ENCODE measurements around the gene CES3. TPM values are rescaled to one million over a fixed set of nuclear protein-coding genes. Genes with fewer than 3 reads are reported as not detected.

CES3 gene, protein sequence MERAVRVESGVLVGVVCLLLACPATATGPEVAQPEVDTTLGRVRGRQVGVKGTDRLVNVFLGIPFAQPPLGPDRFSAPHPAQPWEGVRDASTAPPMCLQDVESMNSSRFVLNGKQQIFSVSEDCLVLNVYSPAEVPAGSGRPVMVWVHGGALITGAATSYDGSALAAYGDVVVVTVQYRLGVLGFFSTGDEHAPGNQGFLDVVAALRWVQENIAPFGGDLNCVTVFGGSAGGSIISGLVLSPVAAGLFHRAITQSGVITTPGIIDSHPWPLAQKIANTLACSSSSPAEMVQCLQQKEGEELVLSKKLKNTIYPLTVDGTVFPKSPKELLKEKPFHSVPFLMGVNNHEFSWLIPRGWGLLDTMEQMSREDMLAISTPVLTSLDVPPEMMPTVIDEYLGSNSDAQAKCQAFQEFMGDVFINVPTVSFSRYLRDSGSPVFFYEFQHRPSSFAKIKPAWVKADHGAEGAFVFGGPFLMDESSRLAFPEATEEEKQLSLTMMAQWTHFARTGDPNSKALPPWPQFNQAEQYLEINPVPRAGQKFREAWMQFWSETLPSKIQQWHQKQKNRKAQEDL
- total RNA-seq (2014; rRNA removed; shearing (Covaris generic)) = 0.10 TPM in 1 of 2 replicates, not detected in the other

DNA sequence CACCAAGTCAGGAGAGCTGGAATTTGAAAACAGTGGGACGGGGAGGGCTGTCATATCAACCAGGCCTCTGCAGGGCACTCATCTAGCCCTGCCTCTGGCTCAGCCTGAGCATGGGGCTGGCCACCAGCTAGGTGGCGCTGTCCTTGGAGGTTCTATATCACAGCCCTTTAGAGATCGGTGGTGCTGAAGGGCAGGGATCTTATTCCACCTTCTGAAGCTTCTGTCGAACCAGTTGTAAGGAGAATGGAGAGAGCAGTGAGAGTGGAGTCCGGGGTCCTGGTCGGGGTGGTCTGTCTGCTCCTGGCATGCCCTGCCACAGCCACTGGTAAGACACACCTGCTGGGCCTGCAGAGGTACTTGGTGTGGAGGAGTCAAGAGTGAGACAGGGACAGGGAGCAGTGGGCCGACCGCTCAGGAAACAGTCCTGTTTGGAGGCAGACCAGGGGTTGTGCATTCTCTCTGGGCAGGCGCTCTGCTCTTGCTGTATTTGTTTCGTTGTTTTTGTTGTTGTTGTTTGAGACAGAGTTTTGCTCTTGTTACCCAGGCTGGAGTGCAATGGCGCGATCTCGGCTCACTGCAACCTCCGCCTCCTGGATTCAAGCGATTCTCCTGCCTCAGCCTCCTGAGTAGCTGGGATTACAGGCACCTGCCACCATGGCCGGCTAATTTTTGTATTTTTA lies at the start of gene CES3:
Gene CES3, plus strand, starts transcription at position 202 of the 680 bp plus-strand sequence. Its CDS starts 42 bp downstream, at position 244.
- DNase-seq (ENCODE audit: low read depth) = peak; percentile 63

DNA sequence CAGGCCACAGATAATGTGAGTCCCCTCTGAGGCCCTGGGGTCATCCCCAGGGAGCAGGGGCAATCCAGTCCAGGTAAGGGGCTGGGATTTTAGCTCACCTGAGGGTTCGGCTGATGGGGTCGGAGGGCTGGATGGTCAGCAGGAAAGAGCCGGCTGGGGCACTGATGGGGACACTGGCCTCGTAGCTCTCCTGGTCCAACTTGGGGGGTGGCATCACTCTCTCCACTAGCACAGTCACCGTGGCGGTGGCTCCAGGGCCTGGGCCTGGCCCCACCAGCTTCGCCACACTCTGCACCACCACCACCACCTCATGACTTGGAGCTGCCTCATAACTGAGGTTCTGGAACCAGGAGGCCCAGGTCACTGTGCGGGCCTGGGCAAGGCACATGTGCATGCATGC lies 49.3 kb upstream of the CES3 start:
- DNase-seq (ENCODE audit: low read depth) = no peak

DNA sequence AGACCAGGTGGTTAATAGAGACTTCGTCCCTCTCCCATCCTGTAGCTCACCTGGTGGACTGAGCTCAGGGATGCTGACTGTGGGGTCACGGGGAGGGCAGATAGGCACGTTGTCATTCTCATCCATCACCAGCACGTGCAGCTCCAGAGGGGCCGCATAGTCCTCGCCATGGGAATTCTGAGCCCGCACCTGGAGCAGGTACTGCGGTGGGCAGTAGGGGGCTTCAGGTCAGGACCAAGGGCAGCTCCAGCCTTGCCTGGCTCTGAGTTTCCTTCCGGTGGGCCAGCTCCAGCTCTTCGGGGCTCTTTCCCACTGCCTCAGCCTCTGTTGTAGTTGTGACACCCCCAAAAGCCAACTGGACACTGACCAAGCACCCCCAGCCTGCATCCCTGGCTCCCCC lies 48.0 kb upstream of the CES3 start:
- DNase-seq (ENCODE audit: low read depth) = no peak

DNA sequence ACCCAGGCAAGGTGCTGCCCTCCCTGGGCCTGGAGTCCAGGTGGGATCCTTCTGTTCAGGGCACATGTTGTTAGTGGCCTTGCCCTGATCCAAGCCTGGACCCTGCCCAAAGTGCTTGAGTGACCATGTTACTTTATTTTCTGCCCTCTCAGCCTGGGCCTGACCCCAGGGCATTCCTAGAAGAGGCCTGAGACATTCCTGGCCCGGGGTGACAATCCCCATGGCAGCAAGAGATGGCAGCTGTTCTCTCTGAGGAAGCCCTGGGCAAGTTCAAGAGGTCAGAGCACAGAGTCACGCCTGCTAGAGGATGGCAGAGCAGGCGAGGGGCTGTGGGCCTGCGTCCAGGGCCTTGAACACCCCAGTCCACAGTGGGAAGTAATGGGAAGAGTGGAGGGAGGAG lies 47.4 kb upstream of the CES3 start:
- DNase-seq (ENCODE audit: low read depth) = no peak

DNA sequence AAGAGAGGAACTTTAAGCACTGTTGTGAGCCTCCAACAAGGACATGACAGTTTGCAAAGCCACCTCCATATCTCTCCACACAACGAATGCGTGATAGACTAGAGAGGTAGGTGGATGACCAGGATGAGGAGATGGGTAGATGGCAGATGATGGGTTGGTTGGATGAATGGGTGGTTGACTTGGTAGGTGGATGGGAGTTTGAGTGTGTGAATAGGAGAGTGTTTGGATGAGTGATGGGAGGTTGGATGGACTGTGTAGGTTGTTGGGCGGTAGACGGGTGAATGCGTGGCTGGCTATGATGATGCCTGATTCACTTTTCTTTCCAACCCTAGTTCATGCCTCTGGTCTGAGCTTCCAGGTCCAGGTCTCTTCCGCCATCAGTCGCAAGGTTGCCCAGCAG lies 46.5 kb upstream of the CES3 start:
- no peak for DNase-seq (ENCODE audit: low read depth)

DNA sequence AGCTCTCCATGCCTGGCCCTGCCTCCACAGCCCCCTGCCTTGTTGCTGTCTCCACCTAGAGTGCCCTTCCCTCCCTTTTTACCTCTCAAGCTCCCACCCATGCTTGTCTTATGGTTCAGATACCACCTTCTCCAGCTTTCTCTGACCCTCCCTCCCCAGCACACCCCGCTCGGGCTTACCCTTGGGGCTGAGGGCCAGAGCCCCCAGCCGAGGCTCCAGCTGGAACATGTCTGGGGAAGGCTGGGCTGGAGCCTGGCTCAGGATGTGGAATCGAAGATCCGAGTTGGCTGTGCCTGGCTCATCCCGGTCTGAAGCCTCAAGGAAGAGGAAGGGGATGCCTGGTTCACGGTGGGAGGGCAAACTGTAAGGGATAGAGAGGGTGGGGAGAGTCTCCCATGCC lies 46.0 kb upstream of the CES3 start:
- no peak for DNase-seq (ENCODE audit: low read depth)

DNA sequence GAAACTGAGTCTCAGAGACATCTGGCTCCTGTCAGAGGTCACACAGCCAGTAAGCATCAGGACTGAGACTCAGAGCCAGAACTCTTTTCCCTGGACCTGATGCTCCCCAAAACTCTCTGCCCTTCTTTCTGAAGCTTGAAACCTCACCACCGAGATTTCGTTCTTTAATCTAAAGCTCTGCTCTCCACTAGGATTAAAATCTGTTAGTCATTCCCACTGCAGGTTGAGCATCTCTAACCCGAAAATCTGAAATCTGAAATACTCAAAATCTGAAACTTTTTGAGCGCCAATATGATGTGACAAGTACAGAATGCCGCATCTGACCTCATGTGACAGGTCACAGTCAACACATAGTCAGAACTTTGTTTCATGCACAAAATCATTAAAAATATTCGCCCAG lies 44.5 kb upstream of the CES3 start:
- DNase-seq (ENCODE audit: low read depth) = no peak

DNA sequence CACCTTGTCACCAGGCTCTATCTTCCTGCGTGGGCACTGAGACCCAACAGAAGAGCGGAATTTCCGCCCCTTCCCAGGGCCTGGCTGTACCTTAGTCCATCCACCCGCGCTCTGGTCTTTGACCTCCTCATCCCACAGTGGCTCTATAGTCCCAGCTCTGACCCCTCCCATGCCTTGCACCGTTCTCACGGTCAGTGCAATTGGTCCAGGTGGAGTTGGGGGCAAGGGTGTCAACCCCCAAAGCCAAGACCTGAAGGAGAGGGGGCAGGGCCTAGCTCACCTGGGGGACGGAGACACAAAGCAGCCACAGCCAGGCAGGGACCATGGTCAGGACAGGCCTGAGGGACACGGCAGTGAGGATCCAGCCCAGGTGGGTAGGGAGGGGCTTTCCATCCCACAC lies 43.3 kb upstream of the CES3 start:
- DNase-seq (ENCODE audit: low read depth) = no peak

DNA sequence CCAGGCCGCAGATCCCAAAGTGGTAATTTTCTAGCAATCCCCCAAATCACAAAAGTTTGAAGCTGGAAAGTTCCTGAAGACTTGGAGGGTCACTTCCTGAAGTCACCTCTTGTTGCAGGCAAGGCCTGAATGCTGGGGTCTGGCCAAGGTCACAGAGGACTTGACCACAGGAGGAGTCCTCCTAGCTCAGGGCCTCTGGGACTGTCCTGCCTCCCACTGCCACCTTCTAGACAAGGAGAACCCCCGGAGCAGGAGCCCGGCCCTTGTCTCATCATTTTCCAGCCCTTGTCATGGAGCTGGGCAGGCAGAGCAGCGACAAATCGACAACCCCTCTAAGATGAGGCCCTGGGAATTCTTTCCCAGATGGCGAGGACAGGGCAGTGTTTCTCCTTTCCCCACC lies 42.7 kb upstream of the CES3 start:
- no peak for DNase-seq (ENCODE audit: low read depth)

DNA sequence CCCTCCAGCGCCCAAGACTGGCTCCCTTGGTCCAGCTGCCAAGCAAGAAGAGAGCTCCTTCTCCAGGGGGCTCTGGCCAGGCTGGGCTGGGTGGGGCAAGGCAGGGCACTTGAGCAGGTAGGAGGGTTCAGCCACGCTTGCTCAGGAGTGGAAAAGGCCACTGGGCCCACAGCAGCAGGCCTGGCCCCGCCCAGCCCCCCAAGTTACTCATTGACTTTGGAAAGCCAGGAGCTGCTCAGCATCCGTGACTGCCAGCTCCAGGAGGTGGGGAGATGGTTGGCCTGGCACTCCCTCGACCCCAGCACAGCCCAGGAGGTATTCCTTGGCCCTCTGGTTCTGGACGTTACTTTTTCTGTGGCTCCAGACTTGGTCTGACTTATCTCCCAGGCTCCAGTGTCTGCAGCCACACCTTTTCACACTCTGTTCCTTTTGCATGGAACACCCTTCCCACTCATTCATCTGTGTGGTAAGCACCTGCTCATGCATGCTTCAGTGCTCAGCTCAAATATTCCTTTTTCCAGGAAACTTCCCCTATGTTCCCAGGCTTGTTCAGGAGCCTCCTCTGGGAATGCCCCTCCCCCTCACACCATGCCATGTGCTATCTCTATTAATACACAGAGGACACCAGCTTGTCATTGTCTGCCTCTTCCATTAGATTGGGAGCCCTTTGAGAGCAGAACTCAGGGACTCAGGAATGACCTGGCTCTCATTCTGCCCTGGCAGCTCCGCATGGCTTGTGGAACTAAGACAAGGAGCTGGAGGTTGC lies 42.1 kb upstream of the CES3 start, which contains the start of gene CDH16:
Gene CDH16, minus strand, starts transcription at position 83 of the 766 bp plus-strand sequence. CDS start 820 bp downstream, outside the sequence.
- DNase-seq (ENCODE audit: low read depth) = no peak

DNA sequence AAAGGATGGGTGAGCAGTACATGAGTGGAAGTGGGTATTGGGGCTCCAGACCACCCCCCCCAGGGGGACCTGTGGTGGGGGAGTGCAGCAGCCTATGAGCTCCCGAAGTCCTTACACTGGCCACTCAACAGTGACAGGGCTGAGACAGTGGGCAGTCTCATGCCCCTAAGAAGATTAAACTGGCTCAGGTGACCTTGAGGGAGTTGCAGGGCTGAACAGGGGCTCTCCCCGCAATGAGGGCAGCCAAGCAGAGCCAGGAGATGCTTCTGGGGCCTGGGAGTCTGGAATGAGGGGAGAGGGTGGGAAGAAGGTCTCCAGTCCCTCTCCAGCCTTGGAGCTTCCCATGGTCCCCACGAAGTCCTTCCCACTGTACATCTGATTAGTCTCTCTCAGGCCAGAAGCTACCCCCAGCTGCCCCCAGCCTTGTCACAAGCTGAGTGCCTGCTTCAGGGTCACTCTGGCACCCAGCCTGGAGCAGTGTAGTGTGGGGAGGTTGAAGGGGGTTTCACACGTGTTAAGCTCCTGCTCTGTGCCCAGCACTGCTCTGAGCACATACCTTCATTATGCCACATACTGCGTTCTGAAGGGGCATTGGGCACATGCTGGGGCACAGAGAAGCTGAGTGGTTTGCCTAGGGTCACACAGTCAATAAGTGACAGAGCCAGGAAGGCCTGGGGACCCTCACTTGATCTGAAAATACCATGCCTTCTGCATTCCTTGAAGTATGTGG lies 41.3 kb upstream of the CES3 start:
- no peak for DNase-seq (ENCODE audit: low read depth)

DNA sequence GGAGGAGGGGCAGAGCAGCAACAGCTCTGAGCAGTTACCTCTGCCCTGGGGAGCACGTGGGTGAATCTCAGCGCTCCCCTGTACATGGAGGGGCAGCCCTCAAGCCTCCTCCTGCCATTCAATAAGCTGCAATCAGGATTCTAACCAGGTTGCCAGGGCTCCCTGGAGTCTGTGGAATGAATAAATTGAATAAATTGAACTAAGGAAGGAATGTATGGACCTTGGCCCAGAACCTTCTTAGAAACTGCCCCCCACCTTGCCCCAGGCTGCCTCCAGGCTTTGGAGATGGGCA lies 40.8 kb upstream of the CES3 start:
- no peak for DNase-seq (ENCODE audit: low read depth)

DNA sequence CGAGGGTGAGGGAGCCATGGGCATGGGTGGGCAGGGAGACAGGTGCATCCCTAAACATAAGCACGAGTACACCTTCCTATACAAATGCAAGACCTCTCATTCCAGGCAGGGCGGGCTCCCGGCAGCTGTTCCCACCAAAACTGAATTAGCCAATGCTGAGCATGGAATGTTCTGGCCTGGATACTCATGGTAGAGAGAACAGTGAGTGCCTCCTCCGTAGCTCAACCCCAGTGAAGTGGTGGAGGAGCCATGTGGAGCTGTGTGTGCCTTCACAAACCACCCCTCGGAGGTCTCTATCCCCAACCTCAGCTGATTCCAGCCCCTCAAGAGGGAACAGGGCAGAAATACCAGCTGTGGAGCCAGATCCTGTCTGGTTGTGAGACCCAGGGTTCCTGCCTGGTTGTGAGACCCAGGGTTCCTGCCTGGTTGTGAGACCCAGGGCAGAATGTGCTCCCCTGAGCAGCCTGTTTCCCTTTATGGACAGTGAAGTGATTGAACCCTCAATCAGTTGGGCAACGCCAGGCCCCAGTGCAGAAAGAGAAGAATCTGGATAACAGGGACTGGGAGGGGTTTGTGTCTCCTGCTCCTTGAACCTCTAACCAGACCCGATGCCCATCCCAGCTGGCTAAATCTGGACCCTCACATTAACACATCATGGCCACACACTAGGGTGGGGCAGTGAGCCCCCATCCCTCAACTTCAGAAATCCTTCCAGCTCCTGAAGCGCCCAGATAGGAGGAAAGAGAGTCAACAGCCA lies 40.0 kb upstream of the CES3 start:
- DNase-seq (ENCODE audit: low read depth) = no peak

DNA sequence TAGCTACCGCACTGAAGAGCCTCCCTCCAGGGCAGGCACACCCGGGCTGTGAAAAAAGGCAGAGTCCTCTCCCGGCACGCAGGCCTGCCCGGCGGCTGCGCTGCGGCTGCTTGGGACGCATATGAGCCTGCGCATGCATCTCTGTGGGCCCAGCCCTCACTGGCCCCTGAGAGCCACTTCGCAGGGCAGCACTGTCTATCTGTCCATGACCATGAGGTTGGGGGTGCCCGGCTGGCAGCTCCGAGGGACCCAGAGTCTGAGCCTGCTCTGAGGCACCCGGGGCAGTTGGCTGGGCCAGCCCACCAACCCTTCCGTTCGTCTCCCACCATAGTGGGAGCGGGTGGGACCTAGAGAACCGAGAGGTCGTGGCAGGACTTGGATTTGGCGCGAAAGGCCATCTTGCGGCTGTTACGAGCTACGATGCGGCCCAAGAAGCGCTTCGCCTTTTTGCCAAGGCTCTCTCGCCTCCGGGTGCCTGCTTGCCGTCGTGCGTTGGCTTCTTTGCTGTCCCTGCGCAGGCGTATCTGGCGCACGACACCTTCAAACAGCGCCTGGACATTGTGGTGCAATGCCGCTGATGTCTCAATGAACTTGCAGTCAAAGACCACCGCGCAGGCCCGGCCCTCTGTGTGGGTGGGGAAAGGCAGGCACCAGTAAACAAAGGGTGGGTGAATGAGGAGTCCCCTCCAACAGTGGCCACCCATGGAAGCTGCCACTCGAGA lies 39.2 kb upstream of the CES3 start:
- no peak for DNase-seq (ENCODE audit: low read depth)

DNA sequence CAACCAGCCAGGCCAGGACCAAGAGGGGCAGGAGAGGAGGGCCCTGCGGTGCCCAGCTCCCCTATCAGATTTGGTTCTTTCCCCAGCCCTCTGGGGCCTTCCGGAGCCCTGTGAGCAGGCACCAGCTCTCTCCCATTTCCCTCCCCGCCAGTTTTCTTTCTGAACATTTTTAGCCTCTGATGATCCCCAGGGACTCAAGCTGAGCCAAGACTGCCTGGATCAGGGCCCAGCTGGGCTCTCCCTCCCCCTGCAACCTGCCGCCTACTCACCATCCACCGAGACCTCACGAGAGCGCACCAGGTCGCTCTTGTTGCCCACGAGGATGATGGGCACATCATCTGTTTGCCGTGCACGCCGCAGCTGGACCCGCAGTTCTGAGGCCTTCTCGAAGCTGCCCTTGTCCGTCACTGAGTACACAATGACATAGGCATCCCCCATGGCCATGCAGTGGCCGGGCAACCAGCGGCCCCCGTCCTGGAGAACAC lies 37.8 kb upstream of the CES3 start:
- peak; percentile 73 for DNase-seq (ENCODE audit: low read depth)

DNA sequence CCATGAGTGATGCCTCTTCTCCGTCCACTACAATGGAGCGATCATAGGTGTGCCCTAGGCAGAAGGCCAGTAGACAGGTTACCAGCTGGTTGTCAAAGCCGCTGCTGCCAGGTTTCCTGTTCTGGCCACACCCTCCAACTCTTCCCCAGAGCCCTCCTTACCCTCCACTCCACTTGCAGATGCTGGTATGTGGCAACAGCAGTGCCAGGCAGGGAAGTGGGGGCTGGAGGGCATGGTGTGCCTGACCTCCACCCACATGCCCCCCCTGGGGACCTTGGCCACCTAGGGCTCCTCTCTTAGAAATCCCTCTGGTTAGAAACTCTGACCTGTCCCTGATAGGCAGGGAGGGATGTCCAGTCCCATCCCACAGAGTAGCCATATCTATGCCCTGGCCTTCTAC lies 37.2 kb upstream of the CES3 start:
- no peak for DNase-seq (ENCODE audit: low read depth)

DNA sequence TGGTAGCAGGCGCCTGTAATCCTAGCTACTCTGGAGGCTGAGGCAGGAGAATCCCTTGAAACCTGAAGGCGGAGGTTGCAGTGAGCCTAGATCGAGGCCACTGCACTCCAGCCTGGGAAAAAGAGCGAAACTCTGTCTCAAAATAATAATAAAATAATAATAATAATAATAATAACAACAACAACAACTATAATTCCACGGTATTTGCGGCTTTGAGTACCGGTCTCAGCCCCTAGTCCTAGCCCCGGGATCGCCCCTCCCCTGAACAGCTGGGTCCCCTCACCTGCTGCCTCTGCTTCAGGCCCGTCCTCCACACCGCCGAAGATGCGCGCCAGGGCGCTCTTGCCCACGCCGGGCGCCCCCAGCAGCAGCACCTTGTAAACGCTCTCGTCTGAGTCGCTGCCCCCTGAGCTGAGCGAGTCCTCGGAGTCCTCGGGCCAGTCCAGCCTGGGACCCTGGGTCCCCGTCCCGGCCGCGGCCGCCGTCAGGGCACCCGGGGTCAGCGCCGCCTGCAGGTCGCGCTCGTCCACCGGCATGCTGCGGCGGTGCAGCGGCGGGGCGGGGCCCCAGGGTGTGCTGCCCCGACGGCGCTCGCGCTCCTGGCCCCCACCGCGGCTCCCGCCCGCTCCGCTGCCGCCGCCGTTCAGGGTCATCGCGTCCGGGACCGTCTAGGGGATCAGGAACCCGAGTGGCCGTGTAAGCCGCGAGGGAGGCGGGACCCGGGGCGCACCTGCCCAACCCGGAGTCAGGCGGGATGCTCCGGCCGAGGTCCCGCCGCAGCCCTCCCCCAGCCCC lies 36.3 kb upstream of the CES3 start:
- no peak for DNase-seq (ENCODE audit: low read depth)

DNA sequence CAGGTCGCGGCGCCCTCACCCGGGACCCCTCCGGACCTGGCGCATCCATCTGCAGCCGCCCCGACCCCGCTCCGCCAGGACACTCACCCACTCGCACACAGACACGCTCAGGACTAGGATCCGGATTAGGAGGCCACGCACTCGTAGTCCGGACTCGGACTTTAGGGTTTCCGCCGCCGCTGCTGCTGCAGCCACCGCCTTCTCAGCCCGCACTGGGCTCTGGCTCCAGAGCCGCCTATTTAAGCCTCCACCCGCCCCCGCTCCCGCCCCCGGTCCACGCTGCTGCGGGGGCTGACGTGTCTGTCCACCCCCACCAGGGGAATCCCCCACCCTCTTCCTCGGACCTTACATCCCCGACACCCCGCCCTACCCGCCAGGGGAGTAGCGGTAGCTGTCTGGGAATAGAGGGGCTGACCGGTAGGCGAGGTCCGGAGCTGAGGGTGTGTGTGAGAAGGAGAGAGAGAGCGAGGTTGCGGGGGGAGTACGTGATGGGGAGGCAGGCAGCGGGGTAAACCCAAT lies 35.7 kb upstream of the CES3 start, which contains the start of gene RRAD:
Gene RRAD, minus strand, starts transcription at position 214 of the 519 bp plus-strand sequence. CDS start 356 bp downstream, outside the sequence.
- DNase-seq (ENCODE audit: low read depth) = peak; percentile 59
